HFF-Myc (cell line): ENCODE data around the gene KIAA0513.

ENCODE experiments used
- DNase-seq: peaks from one replicate; pipeline ENCODE4 v3.0.0-alpha.2; 2011; ENCODE audit warnings: low read depth; ENCODE audit errors: extremely low read depth
- H3K4me3 ChIP-seq: replicated peaks from 2 replicates; pipeline ENCODE4 v1.5.1; 2011; ENCODE audit warnings: low read depth, mild to moderate bottlenecking, control low read depth, low read length
- CTCF ChIP-seq: IDR thresholded peaks from 2 replicates; pipeline ENCODE4 v1.5.1; 2012; ENCODE audit warnings: mild to moderate bottlenecking, low read depth, low read length, control low read depth; ENCODE audit errors: missing control alignments

The KIAA0513 gene

DNA sequence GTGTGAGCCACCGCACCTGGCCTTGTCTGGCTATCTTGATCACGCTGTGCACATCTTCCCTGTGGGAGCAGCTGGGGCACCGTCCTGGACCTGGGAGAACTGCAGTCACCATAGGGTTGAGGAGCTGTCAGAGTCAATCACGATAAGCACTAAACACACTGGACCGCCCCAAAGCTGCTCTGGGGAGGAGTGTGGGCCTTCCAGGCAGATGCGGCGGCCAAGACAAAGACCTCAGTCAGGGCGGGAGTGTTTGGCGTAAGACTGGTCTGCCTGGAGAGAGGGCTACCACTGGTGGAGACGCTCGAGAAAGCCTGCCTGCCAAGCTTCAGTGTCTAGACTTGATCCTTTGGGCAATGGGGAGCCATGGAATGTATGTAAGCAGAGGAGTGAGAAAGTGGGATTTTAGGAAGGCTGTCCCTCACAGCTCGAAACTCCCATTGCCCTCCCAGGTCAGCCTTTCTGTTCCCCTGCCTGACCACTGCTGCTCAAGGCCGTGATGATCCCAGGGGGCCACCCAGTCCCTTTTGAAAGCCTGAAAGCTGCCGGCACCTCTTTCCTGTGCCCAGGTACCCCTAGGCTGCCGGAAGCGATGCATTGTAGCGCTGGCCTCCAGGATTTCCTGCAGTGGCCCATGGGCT lies 114.0 kb downstream of the KIAA0513 start:
- DNase-seq, result no peak
- H3K4me3 ChIP-seq, result no peak overlapping the region
- TF ChIP-seq CTCF, result no peak

DNA sequence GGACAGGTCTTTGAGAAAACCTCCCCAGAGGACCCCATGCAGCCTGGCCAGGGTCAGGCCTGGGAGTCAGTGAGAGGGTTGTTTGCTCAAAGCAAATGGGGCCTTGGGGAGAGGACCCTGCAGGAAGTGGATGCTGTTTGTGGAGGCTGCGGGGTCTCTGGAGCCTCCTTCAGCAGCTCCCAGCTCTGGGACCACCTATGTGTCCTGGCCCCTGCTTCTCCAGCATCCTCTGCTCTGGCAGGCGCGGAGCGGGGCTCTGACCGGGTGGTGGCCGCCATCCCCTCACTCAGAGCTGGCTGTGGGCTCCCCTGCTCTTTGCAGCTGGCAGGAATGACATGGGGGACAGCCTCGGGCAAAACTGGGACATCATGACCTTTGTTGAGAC lies 114.5 kb downstream of the KIAA0513 start:
- TF ChIP-seq CTCF, result no peak
- no peak for DNase-seq
- H3K4me3 ChIP-seq, result no peak overlapping the region

DNA sequence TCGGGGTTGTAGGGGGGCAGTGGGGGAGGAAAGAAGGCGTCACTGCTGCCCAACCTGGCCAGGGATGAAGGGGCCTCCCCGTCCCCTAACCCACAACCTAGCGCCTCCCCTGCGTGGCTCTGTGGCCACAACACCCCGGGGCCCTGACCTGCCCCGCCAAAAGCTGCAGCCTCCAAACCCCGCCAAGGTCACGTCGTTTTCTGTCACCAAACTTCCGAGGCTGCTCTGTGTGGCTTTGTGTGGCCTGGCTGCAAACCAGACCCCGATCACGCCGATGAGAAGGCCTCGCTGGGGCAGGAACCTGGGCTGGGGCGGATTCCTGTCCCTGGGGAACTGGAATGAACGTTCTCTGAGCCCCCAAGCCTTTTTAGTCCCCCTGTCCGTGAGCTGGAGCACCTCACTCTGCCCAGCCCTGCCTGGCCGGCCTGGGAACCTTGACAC lies 115.2 kb downstream of the KIAA0513 start:
- no peak for TF ChIP-seq CTCF
- DNase-seq, result no peak
- no peak overlapping the region for H3K4me3 ChIP-seq
